ENCODE measurements around the gene HOOK2. TPM values are rescaled to one million over a fixed set of nuclear protein-coding genes. Genes with fewer than 3 reads are reported as not detected.
A peak's percentile ranks its signal among the peaks of the same experiment; 100 is the strongest.
"Not testable (repeated sequence)": the region's sequence is repeated elsewhere in the genome, so short reads cannot be mapped to it uniquely, and the experiment has no call there.

Gene HOOK2
- total and polyA plus RNA-seq, 7 donors: 11.3 to 33.0 (median 21.7) TPM

DNA sequence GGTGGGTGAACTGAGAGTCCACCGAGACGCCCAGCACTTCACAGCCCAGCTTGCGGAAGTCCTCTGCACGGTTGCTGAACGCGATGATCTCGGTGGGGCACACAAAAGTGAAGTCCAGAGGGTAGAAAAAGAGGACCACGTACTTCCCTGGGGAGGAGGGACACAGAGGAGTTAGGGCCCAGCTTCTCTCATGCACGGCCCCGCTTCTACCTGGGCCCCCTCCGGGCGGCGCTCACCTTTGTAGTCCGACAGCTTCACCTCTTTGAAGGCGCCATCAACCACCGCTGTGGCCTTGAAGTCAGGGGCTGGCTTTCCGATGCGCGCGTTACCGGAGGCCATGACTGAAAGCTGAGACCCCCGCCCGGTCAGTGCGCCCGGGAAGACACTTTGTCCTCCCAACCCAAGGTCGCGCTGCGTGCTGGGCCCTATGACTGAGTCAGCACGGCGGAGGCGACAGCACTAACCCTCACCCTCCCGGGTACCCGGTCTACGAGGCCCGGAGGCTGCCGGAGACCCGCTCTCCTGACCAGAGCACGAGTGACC is 25.6 kb upstream of the HOOK2 start:
- peak; percentile 48 to 70 for DNase-seq
- TF ChIP-seq, protein P1, sequence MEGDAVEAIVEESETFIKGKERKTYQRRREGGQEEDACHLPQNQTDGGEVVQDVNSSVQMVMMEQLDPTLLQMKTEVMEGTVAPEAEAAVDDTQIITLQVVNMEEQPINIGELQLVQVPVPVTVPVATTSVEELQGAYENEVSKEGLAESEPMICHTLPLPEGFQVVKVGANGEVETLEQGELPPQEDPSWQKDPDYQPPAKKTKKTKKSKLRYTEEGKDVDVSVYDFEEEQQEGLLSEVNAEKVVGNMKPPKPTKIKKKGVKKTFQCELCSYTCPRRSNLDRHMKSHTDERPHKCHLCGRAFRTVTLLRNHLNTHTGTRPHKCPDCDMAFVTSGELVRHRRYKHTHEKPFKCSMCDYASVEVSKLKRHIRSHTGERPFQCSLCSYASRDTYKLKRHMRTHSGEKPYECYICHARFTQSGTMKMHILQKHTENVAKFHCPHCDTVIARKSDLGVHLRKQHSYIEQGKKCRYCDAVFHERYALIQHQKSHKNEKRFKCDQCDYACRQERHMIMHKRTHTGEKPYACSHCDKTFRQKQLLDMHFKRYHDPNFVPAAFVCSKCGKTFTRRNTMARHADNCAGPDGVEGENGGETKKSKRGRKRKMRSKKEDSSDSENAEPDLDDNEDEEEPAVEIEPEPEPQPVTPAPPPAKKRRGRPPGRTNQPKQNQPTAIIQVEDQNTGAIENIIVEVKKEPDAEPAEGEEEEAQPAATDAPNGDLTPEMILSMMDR (IDR thresholded peaks at IDR 0.05): no peak
- Histone ChIP-seq H3K27me3 (ENCODE audit: insufficient read depth in 3 of 3, low read length in 2 of 3) (no peaks in the 10 kb centered on the region), H3K9me3 (no peaks in the 10 kb centered on the region), H3K36me3 (ENCODE audit: insufficient read depth in 1 of 2, low read depth in 1 of 2) (peaks cover 0 to 31% of the 10 kb centered on the region in 2 donors), H3K4me3 (peak overlapping the region; percentile 96), H3K27ac (peak overlapping the region; percentile 82), H3K4me1 (peaks cover 20% of the 10 kb centered on the region)
- intact Hi-C loops (cut with DNase I): loop anchor here in 1 of 2 donors (5.0 to 10.0 kb wide), 2 partner anchors 39 to 134 kb away; partner anchors contain the start of genes CALR and FARSA
- peak; percentile 22 to 51 (median 38) for ATAC-seq
- WGBS, 3 donors: 7 to 10% (median 8%) methylated on average over 36 to 38 of the region's 38 CpGs

DNA sequence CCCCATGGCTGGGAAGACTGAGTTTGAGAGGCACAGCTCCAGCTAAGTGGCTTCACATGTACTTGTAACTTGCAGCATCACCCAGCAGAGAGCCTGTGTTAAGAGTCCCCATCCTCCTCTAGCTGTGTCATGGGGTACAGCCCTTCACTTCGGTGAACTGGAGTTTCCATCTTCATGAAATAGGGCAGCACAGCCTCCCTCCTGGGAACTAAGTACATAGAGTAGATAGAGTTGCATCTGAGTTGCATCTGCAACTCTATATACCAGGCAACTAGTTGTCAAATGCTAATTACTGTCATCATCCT is 25.1 kb upstream of the HOOK2 start:
- TF ChIP-seq, protein P1 (IDR thresholded peaks at IDR 0.05): no peak
- Histone ChIP-seq H3K27ac (peak overlapping the region; percentile 6), H3K27me3 (ENCODE audit: insufficient read depth in 3 of 3, low read length in 2 of 3) (no peaks in the 10 kb centered on the region), H3K4me1 (peaks cover 19% of the 10 kb centered on the region), H3K9me3 (no peaks in the 10 kb centered on the region), H3K4me3 (peak overlapping the region; percentile 96), H3K36me3 (ENCODE audit: insufficient read depth in 1 of 2, low read depth in 1 of 2) (peaks cover 0 to 31% of the 10 kb centered on the region in 2 donors)
- ATAC-seq (no peak), DNase-seq (no peak)
- WGBS, 3 donors: 79 to 89% (median 80%) methylated on average over 1 of the region's 1 CpG
- intact Hi-C loops (cut with DNase I): loop anchor here in 1 of 2 donors (5.0 to 10.0 kb wide), 2 partner anchors 38 to 134 kb away; partner anchors contain the start of genes CALR and FARSA

GRCh38 chr19:12799742-12800465 is 24.6 kb upstream of the HOOK2 start:
- WGBS, 3 donors: 92 to 94% (median 93%) methylated on average over 18 of the region's 18 CpGs
- H3K4me1 ChIP-seq: peaks cover 19% of the 10 kb centered on the region
- intact Hi-C loops (cut with DNase I): loop anchor here (5.0 to 10.0 kb wide), 3 partner anchors 38 to 135 kb away; partner anchors contain the start of genes CALR (in 1 of the 2), FARSA (in 1 of the 2) and TNPO2 (in 1 of the 2)
- H3K27ac ChIP-seq: no peak overlapping the region
- peak overlapping the region; percentile 96 for H3K4me3 ChIP-seq
- TF ChIP-seq, protein P1 (IDR thresholded peaks at IDR 0.05): no peak
- H3K27me3 ChIP-seq (ENCODE audit: insufficient read depth in 3 of 3, low read length in 2 of 3): no peaks in the 10 kb centered on the region
- ATAC-seq (no peak), DNase-seq (no peak)
- no peaks in the 10 kb centered on the region for H3K9me3 ChIP-seq
- H3K36me3 ChIP-seq (ENCODE audit: insufficient read depth in 1 of 2, low read depth in 1 of 2): peaks cover 0 to 31% of the 10 kb centered on the region in 2 donors

DNA sequence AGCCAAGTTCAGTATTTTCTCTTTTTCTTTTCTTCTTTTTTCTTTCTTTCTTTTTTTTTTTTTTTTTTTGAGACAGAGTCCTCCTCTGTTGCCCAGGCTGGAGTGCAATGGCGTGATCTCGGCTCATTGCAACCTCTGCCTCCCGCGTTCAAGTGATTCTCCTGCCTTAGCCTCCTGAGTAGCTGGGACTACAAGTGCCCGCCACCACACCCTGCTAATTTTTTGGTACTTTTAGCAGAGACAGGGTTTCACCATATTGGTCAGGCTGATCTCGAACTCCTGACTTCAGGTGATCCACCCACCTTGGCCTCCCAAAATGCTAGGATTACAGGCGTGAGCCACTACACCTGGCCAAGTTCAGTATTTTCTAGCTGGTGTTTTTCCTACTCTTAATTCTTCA is 22.3 kb upstream of the HOOK2 start:
- Histone ChIP-seq H3K4me1 (peaks cover 25% of the 10 kb centered on the region), H3K36me3 (ENCODE audit: insufficient read depth in 1 of 2, low read depth in 1 of 2) (peaks cover 0 to 31% of the 10 kb centered on the region in 2 donors)
- not testable (repeated sequence) for DNase-seq; H3K27me3 ChIP-seq (ENCODE audit: insufficient read depth in 3 of 3, low read length in 2 of 3); H3K27ac ChIP-seq; H3K9me3 ChIP-seq; ATAC-seq; H3K4me3 ChIP-seq
- 94 to 98% (median 95%) methylated on average over 7 of the region's 7 CpGs for WGBS, 3 donors
- intact Hi-C loops (cut with DNase I): loop anchor here (5.0 kb wide), 2 partner anchors 35 to 75 kb away; partner anchors contain the start of gene TNPO2 (in 1 of the 2)

DNA sequence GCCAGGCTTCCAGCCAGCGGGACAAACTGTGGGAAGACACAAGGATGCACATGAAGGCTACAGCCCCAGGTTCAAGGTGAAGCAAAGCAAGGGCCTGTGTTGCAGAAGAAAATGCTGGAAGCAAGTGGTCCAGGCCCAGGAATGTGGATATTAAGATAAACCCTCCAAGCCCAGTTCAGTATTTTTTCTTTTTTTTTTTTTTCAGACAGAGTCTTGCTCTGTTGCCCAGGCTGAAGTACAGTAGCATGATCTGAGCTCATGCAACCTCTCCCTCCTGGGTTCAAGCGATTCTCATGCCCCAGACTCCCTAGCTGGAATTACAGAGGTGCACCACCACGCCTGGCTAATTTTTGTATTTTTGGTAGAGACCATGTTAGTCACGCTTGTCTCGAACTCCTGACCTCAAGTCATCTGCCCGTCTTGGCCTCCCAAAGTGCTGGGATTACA is 21.8 kb upstream of the HOOK2 start:
- intact Hi-C loops (cut with DNase I): loop anchor here (5.0 kb wide), 2 partner anchors 35 to 75 kb away; partner anchors contain the start of gene TNPO2 (in 1 of the 2)
- Histone ChIP-seq H3K27me3 (ENCODE audit: insufficient read depth in 3 of 3, low read length in 2 of 3) (no peaks in the 10 kb centered on the region), H3K9me3 (no peaks in the 10 kb centered on the region), H3K27ac (no peak overlapping the region), H3K36me3 (ENCODE audit: insufficient read depth in 1 of 2, low read depth in 1 of 2) (peaks cover 0 to 31% of the 10 kb centered on the region in 2 donors), H3K4me3 (no peak overlapping the region), H3K4me1 (peaks cover 20% of the 10 kb centered on the region)
- DNase-seq (no peak), ATAC-seq (no peak)
- TF ChIP-seq, protein P1 (IDR thresholded peaks at IDR 0.05): no peak
- WGBS, 3 donors: 88 to 89% (median 88%) methylated on average over 6 of the region's 6 CpGs

All from psoas muscle (tissue), 8 donors.